Glomerular visceral epithelial cell (primary cell): ENCODE results near the gene CGAS.
"Not testable (repeated sequence)": the region's sequence is repeated elsewhere in the genome, so short reads cannot be mapped to it uniquely, and the experiment has no call there.

Source experiments
- DNase-seq: peaks from one replicate; pipeline ENCODE4 v3.0.0-alpha.2; 2016; ENCODE audit errors: extremely low spot score

Gene CGAS

GRCh38 chr6:73452107-73452461 is at the start of gene CGAS:
Gene CGAS, minus strand, starts transcription at chr6:73452297. Its CDS starts 116 bp downstream, at chr6:73452181.
- peak; percentile 86 for DNase-seq

- no peak for DNase-seq
Observed at GRCh38 chr6:73497915-73498314, 45.8 kb upstream of the CGAS start.

- DNase-seq = no peak
Observed at GRCh38 chr6:73491377-73491776, 39.3 kb upstream of the CGAS start.

GRCh38 chr6:73487473-73487872 is 35.4 kb upstream of the CGAS start:
- no peak for DNase-seq

- DNase-seq = no peak
Observed at GRCh38 chr6:73484438-73484837, 32.3 kb upstream of the CGAS start.

GRCh38 chr6:73481969-73482368 is 29.9 kb upstream of the CGAS start:
- DNase-seq = no peak

GRCh38 chr6:73477407-73477806 is 25.3 kb upstream of the CGAS start:
- no peak for DNase-seq

- DNase-seq = no peak
Observed at GRCh38 chr6:73476723-73477122, 24.6 kb upstream of the CGAS start.

- DNase-seq = no peak
Observed at GRCh38 chr6:73471686-73472290, 19.7 kb upstream of the CGAS start.

GRCh38 chr6:73461537-73462350 is 9.6 kb upstream of the CGAS start, which contains the start of gene MTO1:
Gene MTO1, plus strand, starts transcription at chr6:73461737. Its CDS starts 118 bp downstream, at chr6:73461855.
- DNase-seq = peak; percentile 90

GRCh38 chr6:73460056-73460455 is 8.0 kb upstream of the CGAS start:
- no peak for DNase-seq

- DNase-seq = not testable (repeated sequence)
Observed at GRCh38 chr6:73459474-73459873, 7.4 kb upstream of the CGAS start.

GRCh38 chr6:73455865-73456629 is 4.0 kb upstream of the CGAS start:
- DNase-seq = no peak

GRCh38 chr6:73451223-73452106 is 632 bp downstream of the CGAS start:
- peak; percentile 64 for DNase-seq

GRCh38 chr6:73443555-73443954 is 8.5 kb downstream of the CGAS start:
- no peak for DNase-seq

- DNase-seq = no peak
Observed at GRCh38 chr6:73435236-73435635, 16.9 kb downstream of the CGAS start.

- no peak for DNase-seq
Observed at GRCh38 chr6:73421534-73421933, 30.6 kb downstream of the CGAS start.

- DNase-seq = peak; percentile 14
Observed at GRCh38 chr6:73418081-73418741, 33.9 kb downstream of the CGAS start.

GRCh38 chr6:73413102-73413501 is 39.0 kb downstream of the CGAS start:
- DNase-seq = no peak

- DNase-seq = no peak
Observed at GRCh38 chr6:73409395-73409794, 42.7 kb downstream of the CGAS start.

- no peak for DNase-seq
Observed at GRCh38 chr6:73400656-73401055, 51.4 kb downstream of the CGAS start.
